ENCODE measurements around the gene FUT9.

Gene FUT9

GRCh38 chr6:96015518-96016333 lies at the start of gene FUT9:
FUT9 (plus strand) TSS chr6:96015974; CDS start chr6:96203156, 187,182 bp downstream.
- peak; percentile 69 for DNase-seq

DNA sequence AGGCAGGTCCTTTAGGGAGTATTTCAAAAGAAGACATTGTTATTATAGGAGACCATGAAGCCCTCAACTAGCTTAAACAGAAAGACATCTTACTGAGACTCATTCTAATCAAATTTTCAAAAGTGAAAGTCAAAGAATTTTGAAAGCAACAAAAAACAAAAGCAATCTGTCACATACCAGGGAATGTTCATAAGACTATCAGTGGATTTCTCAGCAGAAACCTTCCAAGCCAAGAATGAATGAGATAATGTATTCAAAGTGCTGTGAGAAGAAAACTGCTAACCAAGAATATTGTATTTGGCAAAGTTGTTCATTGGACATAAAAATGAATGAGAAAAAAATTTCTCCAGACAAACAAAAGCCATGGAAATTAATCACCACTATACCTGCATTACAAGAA lies 48.2 kb upstream of the FUT9 start:
- DNase-seq = no peak

DNA sequence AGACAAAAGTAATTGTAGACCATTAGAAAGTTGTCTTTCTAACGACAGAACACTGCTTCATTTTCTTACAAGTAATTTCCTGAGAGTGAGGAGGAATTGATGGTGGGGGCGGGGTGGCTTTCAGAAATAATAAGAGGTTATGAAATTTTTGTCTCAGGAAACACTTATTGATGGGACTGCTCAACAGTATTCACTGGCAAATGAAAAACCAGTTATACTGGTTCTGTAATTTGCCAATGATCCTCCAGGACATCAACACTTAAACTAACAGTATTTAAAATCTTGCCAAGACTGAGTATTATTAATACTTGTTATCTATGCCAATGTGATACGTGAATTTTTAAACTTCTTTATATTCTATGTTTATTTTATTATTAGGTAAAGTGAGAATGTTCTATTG lies 41.8 kb upstream of the FUT9 start:
- DNase-seq = peak; percentile 31

DNA sequence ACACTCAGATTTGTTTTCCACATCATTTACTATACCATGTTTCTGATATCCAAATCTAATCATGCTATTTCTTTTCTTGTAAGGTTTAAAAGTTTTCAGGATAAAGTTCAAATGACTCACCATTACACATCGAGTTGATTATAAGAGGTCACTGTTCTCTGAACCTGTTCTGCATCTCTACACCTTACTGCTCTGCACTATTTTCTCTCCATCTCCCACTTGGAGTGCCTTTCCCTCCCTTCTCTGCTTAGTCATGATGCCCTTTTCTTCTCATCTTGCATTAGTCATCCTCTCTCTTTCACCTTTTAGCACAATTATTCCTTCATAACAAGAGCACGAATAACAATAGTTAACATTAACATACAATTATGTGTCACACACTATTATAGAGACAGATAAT lies 37.5 kb upstream of the FUT9 start:
- no peak for DNase-seq

DNA sequence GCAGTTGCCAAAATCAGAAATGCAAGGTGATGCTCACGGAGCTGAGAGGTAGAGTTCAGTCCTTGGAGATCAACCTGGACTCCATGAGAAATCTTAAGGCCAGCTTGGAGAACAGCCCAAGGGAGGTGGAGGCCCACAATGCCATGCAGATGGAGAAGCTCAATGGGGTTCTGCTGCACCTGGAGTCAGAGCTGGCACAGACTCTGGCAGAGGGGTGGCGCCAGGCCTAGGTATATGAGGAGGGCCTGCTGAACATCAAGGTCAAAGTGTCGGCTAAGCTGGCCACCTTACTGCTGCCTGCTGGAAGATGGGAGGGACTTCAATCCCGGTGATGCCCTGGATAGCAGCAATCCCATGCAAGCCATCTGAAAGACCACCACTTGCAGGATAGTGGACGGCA lies 23.9 kb upstream of the FUT9 start:
- DNase-seq = no peak

- no peak for DNase-seq
These were observed 21.6 kb upstream of the FUT9 start for GRCh38 chr6:95994151-95994550.

- DNase-seq = no peak
These were observed 17.6 kb upstream of the FUT9 start for GRCh38 chr6:95998133-95998532.

GRCh38 chr6:96001891-96002575 lies 13.7 kb upstream of the FUT9 start:
- no peak for DNase-seq

DNA sequence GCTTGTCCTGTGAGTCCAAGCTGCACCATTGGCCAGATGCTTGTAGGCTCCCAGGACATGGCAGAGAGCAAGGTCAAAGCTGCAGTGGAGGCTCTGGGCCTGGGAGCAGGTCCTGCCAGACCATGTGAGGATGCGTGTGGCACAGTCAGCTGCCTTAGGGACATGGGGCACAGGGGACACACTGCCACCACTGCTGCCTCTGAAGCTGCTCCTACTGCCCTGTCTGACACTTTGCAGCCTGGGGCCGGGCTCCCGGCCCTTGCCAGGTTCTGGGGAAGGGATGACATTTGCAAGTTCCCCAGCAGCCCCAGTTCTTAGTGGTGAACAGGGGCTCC lies 13.2 kb upstream of the FUT9 start:
- DNase-seq = no peak

DNA sequence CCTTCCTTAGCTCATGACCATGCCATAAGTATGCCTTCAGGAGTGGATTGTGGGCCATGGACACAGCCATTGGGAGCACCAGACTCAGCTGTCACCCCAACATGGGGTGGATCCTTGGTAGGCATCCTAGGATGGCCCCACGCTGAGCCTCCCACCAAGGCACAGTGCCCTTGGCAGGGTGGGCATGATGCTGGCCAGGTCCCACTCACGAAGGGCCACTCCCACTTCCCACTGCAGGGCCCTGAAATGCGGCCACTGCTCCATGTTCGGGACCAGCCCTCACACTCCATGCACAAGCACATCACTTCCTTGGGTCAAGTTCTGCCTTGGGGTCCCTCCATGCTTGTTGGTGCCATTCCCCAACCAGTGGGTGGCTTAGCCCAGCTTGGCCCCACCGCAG lies 12.9 kb upstream of the FUT9 start:
- DNase-seq = no peak

- peak; percentile 37 for DNase-seq
These were observed 8.1 kb upstream of the FUT9 start for GRCh38 chr6:96007663-96008062.

- DNase-seq = no peak
These were observed 2.2 kb upstream of the FUT9 start for GRCh38 chr6:96013531-96013930.

DNA sequence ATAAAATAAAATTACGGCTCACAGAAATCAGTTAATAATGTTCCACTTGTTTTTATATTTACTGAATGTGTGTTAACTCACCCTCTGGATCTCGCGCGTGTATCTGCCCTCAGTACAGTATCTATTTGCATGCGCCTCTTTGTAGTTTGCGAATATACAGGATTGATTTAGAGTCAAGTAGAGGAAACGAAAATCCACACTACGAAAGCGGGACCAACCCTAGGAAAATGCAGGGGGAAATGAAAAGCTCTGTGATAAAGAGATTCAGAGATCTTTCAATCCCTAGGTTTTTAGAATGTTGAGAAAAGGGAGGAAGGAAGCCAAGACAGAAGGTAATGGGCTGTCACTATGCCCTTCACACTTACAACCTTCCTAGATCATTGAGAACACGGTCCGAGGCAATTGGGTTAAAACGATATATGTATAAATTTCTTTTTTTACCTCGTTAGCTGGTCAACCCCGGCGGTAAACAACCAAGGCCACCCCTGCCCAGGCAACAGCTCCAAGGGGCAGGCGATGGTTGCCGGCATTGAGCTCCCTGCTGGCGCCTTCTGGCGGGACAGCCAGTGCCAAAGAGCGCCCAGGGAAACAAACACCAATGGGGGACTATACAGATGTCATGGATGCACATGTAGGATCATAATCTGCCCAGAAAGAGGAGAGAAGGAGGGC lies 792 bp upstream of the FUT9 start:
- peak; percentile 45 for DNase-seq

GRCh38 chr6:96016334-96017069 lies 728 bp downstream of the FUT9 start:
- peak; percentile 20 for DNase-seq

- no peak for DNase-seq
These were observed 1.2 kb downstream of the FUT9 start for GRCh38 chr6:96017070-96017359.

GRCh38 chr6:96022225-96022624 lies 6.5 kb downstream of the FUT9 start:
- DNase-seq = no peak

DNA sequence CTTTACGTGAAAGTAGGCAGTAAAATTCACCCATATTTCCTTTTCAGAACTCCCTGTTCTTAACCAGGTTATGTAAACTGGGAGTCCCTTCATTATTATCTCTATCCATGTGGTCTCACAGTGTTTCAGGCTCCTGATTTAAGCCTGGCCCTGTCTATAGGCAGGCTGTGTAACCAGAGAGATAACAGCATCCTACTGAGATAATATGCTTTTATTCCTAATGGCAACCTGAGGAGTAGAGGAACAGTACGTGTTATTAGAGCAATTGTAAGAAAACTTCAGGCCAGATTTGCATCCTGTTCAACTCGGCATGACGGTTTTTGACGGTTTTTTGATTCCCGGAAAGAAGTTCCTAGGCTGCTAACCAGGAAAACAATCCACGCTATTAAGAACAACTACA lies 16.9 kb downstream of the FUT9 start:
- DNase-seq = no peak

- no peak for DNase-seq
These were observed 35.8 kb downstream of the FUT9 start for GRCh38 chr6:96051555-96051954.

DNA sequence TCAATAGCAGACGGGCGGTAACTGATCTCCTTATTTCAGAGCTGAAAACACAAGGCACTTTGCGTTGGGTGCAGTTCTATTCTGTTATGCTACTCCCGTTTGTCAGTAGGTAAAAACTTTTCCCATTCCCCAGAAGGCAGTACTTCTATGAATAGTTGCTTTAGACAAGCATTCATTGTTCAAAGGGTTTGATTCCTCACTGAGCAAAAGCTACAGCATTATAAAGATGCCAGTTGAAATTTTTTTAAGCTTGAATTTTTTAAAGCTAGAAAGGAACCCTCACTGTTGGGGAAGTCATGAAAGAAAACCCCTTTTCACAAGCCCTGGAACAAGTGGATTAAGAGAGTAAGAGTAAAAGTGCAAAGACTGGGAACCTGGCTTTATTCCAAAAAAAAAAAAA lies 42.3 kb downstream of the FUT9 start:
- no peak for DNase-seq

DNA sequence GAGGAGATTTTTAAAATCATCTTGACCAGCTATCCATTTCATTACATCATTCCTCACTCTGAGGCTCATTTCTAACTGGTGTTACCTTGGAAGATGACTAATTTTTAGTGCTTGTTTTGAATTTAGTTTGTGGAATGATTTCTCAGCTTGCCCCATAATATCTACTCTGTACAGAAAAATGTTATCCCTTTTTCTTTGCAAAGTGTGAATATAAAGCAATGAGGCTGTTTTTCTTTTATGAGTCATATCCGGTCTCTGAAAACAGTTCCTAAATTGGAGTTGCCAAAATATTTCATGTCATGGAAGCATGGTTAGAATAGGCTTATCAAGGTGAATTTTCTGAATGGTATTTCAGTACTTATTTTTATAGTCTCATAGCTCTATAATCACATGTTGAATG lies 43.8 kb downstream of the FUT9 start:
- DNase-seq = no peak

DNA sequence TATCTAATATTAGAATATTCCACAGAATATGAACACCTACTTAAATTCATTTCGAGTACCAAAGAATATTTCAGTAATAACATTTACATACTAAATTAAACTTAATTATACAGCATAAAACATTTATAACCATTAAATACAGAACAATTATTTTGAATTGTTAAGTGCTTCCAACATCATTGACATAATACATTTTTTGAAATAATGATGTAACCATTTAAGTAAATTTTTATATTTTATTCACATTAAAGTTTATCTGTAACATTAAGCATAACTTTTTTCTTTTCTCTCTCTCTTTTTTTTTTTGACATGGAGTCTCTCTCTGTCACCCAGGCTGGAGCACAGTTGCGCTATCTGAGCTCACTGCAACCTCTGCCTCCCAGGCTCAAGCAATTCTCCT lies 44.5 kb downstream of the FUT9 start:
- no peak for DNase-seq

- no peak for DNase-seq
These were observed 49.4 kb downstream of the FUT9 start for GRCh38 chr6:96065213-96065612.

GRCh38 chr6:96066376-96066775 lies 50.6 kb downstream of the FUT9 start:
- DNase-seq = no peak

- no peak for DNase-seq
These were observed 57.8 kb downstream of the FUT9 start for GRCh38 chr6:96073555-96073954.
